K562 (cell line): ENCODE data around the gene SNX4. TPM values are rescaled to one million over a fixed set of nuclear protein-coding genes. Genes with fewer than 3 reads are reported as not detected.
A peak's percentile ranks its signal among the peaks of the same experiment; 100 is the strongest.

Experiments used
- ATAC-seq: fragments of 200-7000 bp; cut with Tn5 transposase; 3 replicates; pipeline ENCODE4 v1.9.1; 2020; ENCODE audit warnings: moderate library complexity
- BruUV-seq: library from RNA; stranded (reverse); fragments of 400-500 nt; replicated peaks from 2 replicates; lab custom pipeline; 2021; lab: Mats Ljungman, UMichigan
- CTCF ChIA-PET: fragments of 300-600 bp; formaldehyde crosslinking; extraction: SDS; loops from one replicate; lab custom pipeline; 2021; ENCODE audit warnings: low intra/inter-chr PET ratio; lab: Yijun Ruan, JAX
- POLR2A ChIA-PET: fragments of 300-600, 350-650 bp; sonication (Branson Sonifier 250); formaldehyde crosslinking; extraction: SDS; loops from one replicate; lab custom pipeline; 2021; ENCODE audit warnings: antibody characterized with exemption, inconsistent platforms; lab: Yijun Ruan, JAX
- DNase-seq, 4 experiments: peaks; one replicate each; pipeline versions ENCODE4 v3.0.0 to v3.0.0-alpha.2; 2011 to 2018; ENCODE audit warnings: low spot score in 3 of 4, mixed read lengths in 3 of 4; ENCODE audit errors: extremely low read depth in 1 of 4
- FAIRE-seq: peaks from 2 replicates; lab custom pipeline; 2011; peaks lifted over from hg19 to GRCh38; lab: Jason Lieb, UNC
- H2AFZ ChIP-seq: 2 replicates; pipeline ENCODE4 v1.6.0; 2011; ENCODE audit warnings: low read depth, low read length, control low read depth, inconsistent platforms
- H3K27ac ChIP-seq: fragments of 200-600 bp; 3 replicates; pipeline ENCODE4 v1.8.0; 2011; ENCODE audit warnings: low read depth, mild to moderate bottlenecking, control low read depth, inconsistent platforms, low read length, moderate library complexity, mixed read lengths; ENCODE audit errors: extremely low read depth
- H3K27me3 ChIP-seq, 2 experiments: fragments of 300-600 bp in 1 of 2; 2 replicates in 1 of 2; 3 replicates in 1 of 2; pipeline versions ENCODE4 v1.6.0 to v1.8.0; 2011; ENCODE audit warnings: inconsistent platforms in 2 of 2, low read length in 2 of 2, mild to moderate bottlenecking in 1 of 2, mixed read lengths in 1 of 2, moderate library complexity in 1 of 2; ENCODE audit not compliant: control insufficient read depth in 2 of 2, insufficient read depth in 2 of 2
- H3K36me3 ChIP-seq: fragments of 300-600 bp; 3 replicates; pipeline ENCODE4 v1.8.0; 2011; ENCODE audit warnings: mild to moderate bottlenecking, low read length, inconsistent platforms; ENCODE audit not compliant: control insufficient read depth, insufficient read depth
- H3K4me1 ChIP-seq, 2 experiments: fragments of 200-600 bp in 1 of 2; replicated peaks in 1 of 2; 2 replicates in 1 of 2; 3 replicates in 1 of 2; pipeline versions ENCODE4 v1.5.1 to v1.8.0; 2011; ENCODE audit warnings: inconsistent platforms in 2 of 2, low read length in 2 of 2, mild to moderate bottlenecking in 1 of 2, mixed read lengths in 1 of 2, moderate library complexity in 1 of 2; ENCODE audit not compliant: control insufficient read depth in 2 of 2, insufficient read depth in 2 of 2
- H3K4me2 ChIP-seq: 2 replicates; pipeline ENCODE4 v1.6.1; 2011; ENCODE audit warnings: low read length, control low read depth, inconsistent platforms, mixed read lengths; ENCODE audit not compliant: insufficient read depth
- H3K4me3 ChIP-seq: fragments of 200-600 bp; sonication (generic), shearing (Covaris generic); 2 replicates; pipeline ENCODE4 v1.5.1; 2016; ENCODE audit warnings: control low read depth, inconsistent platforms
- H3K79me2 ChIP-seq: fragments of 200-600 bp; 3 replicates; pipeline ENCODE4 v1.8.0; 2011; ENCODE audit warnings: low read length, inconsistent platforms; ENCODE audit not compliant: control insufficient read depth, insufficient read depth
- H3K9ac ChIP-seq, 2 experiments: 2 replicates each; pipeline versions ENCODE4 v1.6.0 to v1.6.1; 2011; ENCODE audit warnings: low read depth in 2 of 2, low read length in 2 of 2, control low read depth in 1 of 2, inconsistent platforms in 1 of 2, mild to moderate bottlenecking in 1 of 2, mixed read lengths in 1 of 2; ENCODE audit not compliant: insufficient read depth in 1 of 2
- H3K9me1 ChIP-seq: one replicate; pipeline ENCODE4 v1.6.0; 2011; ENCODE audit warnings: inconsistent platforms, mild to moderate bottlenecking, low read length, moderate library complexity; ENCODE audit not compliant: control insufficient read depth, insufficient read depth
- H3K9me3 ChIP-seq: replicated peaks from 2 replicates; pipeline ENCODE4 v1.5.1; 2011; ENCODE audit warnings: low read depth, low read length, inconsistent platforms; ENCODE audit not compliant: control insufficient read depth, insufficient read depth
- H4K20me1 ChIP-seq: replicated peaks from 2 replicates; pipeline ENCODE4 v1.6.1; 2011; ENCODE audit warnings: low read length, inconsistent platforms, mixed read lengths; ENCODE audit not compliant: control insufficient read depth, insufficient read depth
- ELF1 ChIP-seq: fragments of 200-800 bp; sonication (Bioruptor generic); IDR thresholded peaks from 2 replicates; pipeline ENCODE4 v1.6.1; 2016; ENCODE audit warnings: missing genetic modification characterization, missing compliant biosample characterization
- FOXM1 ChIP-seq, 2 experiments: fragments of 450-650 bp in 1 of 2; sonication (generic) in 1 of 2; formaldehyde crosslinking in 1 of 2; IDR thresholded peaks; 2 replicates each; pipeline versions ENCODE4 v1.6.1 to v1.9.0; 2017 to 2022; ENCODE audit warnings: low read depth in 2 of 2, mild to moderate bottlenecking in 2 of 2, missing genetic modification reagents in 1 of 2, moderate library complexity in 1 of 2
- KAT7 ChIP-seq: sonication (generic); formaldehyde crosslinking; IDR thresholded peaks from 2 replicates; pipeline ENCODE4 v1.8.0; 2022; ENCODE audit warnings: missing genetic modification reagents, mild to moderate bottlenecking, borderline replicate concordance
- POLR2AphosphoS5 ChIP-seq: IDR thresholded peaks from 2 replicates; pipeline ENCODE4 v1.6.1; 2011; ENCODE audit warnings: mild to moderate bottlenecking, low read depth, low read length, moderate library complexity; ENCODE audit not compliant: control insufficient read depth, insufficient read depth
- RBM15 ChIP-seq: fragments of 200-400 bp; formaldehyde crosslinking; IDR thresholded peaks from 2 replicates; pipeline ENCODE4 v1.6.1; 2018; ENCODE audit warnings: mild to moderate bottlenecking, low read length, moderate library complexity; ENCODE audit not compliant: insufficient read depth
- SMC3 ChIP-seq: conservative IDR thresholded peaks from 2 replicates; pipeline ENCODE4 v1.6.1; 2011; ENCODE audit warnings: low read depth, low read length, improper control_type of control experiment; ENCODE audit not compliant: insufficient read depth
- SP2 ChIP-seq: IDR thresholded peaks from 2 replicates; pipeline ENCODE4 v1.6.1; 2011; ENCODE audit warnings: mild to moderate bottlenecking, low read depth, low read length, moderate library complexity; ENCODE audit not compliant: poor library complexity, severe bottlenecking; ENCODE audit errors: extremely low read depth
- WGBS: fragments of 100-300 bp; shearing (Covaris generic); methylation state at CpG from one replicate; pipeline ENCODE4 v1.1.6; 2016; ENCODE audit warnings: low coverage, mixed read lengths; ENCODE audit not compliant: insufficient coverage; ENCODE audit errors: missing lambda C conversion rate; 5-methylcytosine and 5-hydroxymethylcytosine counted together
- in situ Hi-C: fragments of 300-500 bp; cut with MboI; formaldehyde crosslinking; loops from 4 replicates; pipeline ENCODE4 v1.15.0; 2018; ENCODE audit warnings: inconsistent platforms, mixed read lengths
- intact Hi-C: fragments of 100-400 bp; cut with micrococcal nuclease; formaldehyde crosslinking; loops from 2 replicates; pipeline ENCODE4 v1.14.2; 2022
- polyA plus RNA-seq, 8 experiments: library from polyadenylated mRNA; depleted of rRNA in 4 of 8; stranded (reverse) in 5 of 8; unstranded in 3 of 8; fragments of >200 nt; fragmentation: Nextera tagmentation in 2 of 8; fragmentation: Illumina TruSeq in 1 of 8; extraction: Ambion mirVana in 2 of 8; extraction: Trizol in 1 of 8; gene quantifications; 2 replicates each; pipeline versions ENCODE4 v1.2.1 to v1.2.3, GENCODE V29; 2011 to 2014; ENCODE audit warnings: inconsistent platforms in 1 of 8, missing spikeins in 1 of 8
- total RNA-seq, 7 experiments: library from RNA; depleted of rRNA in 6 of 7; stranded (reverse); fragments of >200 nt in 6 of 7; fragmentation: Illumina TruSeq in 2 of 7; extraction: Trizol in 2 of 7; gene quantifications; 2 replicates each; pipeline versions ENCODE4 v1.2.1 to v1.2.3, GENCODE V29; 2011 to 2021; ENCODE audit warnings: low replicate concordance in 1 of 7
- TF ChIP-seq, protein P1 (sequence below): fragments of 450-650 bp; IDR thresholded peaks from 2 replicates; pipeline ENCODE4 v1.6.1; 2016; ENCODE audit warnings: low read depth
- TF ChIP-seq, protein P2 (sequence below), 3 experiments: IDR thresholded peaks in 2 of 3; conservative IDR thresholded peaks in 1 of 3; 2 replicates each; pipeline ENCODE4 v1.5.1; 2011 to 2012; ENCODE audit warnings: low read length in 3 of 3, mild to moderate bottlenecking in 3 of 3, control low read depth in 2 of 3, improper control_type of control experiment in 1 of 3, inconsistent platforms in 1 of 3, low read depth in 1 of 3, mixed read lengths in 1 of 3, moderate library complexity in 1 of 3; ENCODE audit not compliant: insufficient read depth in 2 of 3

Gene SNX4
- total and polyA plus RNA-seq, 9 of the 15 experiments (the other 6 are each of a cell fraction or from before 2014, with no cell fraction given): 11.4 to 40.3 (median 30.0) TPM

DNA sequence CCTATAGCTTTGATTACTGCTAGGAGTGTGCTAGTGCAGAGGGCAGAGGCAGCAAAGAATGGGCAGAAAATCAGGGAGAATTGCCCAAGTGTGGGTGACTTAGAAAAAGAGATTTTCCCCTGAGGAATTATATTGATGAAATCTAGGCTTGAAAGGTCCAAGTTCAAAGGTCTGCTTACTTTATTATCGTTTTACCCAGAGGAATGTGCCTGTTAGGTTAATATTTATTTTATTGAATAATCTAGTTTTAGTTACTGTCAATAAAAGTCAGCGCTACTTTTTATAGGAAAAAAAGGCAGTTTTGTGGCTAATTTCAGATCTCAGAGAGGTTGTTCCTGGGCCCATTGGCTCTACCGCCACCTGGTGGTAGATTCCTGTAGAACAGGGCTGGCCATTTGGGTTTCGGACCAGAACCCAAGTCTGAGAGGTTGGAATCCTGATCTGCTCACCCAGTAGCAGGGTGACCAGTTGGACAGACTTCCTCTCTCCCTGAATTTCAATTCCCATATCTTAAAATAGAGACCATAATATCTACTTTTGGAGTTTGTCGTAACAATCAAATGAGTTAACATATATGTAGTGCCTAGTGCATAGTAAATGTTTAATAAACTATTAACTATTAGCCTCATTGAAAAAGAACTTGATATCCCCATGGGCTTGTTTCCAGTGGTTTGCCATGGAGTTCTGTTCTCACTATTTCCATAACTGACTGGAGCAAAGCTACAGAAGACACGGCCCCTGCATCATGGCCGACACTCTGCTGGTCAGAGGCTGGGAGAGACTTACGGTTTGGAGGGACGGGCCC, 82.2 kb downstream of the SNX4 start:
- WGBS: 36% methylated on average over 9 of the region's 9 CpGs
- H3K9me3 ChIP-seq: no peaks in the 10 kb centered on the region
- FAIRE-seq (peak; percentile 76), ATAC-seq (0 out of 3 replicates have a peak, but pooled peaks have one; percentile 11), DNase-seq (peak; percentile 42 to 71 (median 53))
- H3K36me3 ChIP-seq: no peaks in the 10 kb centered on the region
- peak overlapping the region; percentile 74 for H2AFZ ChIP-seq
- peaks cover 37 to 42% of the 10 kb centered on the region in 2 experiments; a peak in 4 of 5 replicates for H3K4me1 ChIP-seq
- POLR2A ChIA-PET: no interaction called here
- intact Hi-C loops: loop anchor here (5.0 to 10.0 kb wide), 4 partner anchors 53 to 443 kb away; no protein-coding TSS in a partner anchor
- H3K9me1 ChIP-seq: no peaks in the 10 kb centered on the region
- in situ Hi-C loops: no loop called here
- H3K27ac ChIP-seq: no peak overlapping the region
- no peaks in the 10 kb centered on the region for H4K20me1 ChIP-seq
- H3K4me3 ChIP-seq: no peak overlapping the region
- H3K9ac ChIP-seq: no peak overlapping the region
- H3K4me2 ChIP-seq: no peak overlapping the region
- BruUV-seq: no TSS peak
- CTCF ChIA-PET: interaction anchor here (0.8 kb wide), 1 partner anchor 287 kb away, joined by 3 read pairs; no protein-coding TSS in a partner anchor
- no peaks in the 10 kb centered on the region for H3K79me2 ChIP-seq
- no peaks in the 10 kb centered on the region for H3K27me3 ChIP-seq
- no peak for TF ChIP-seq FOXM1 (IDR thresholded peaks at IDR 0.05; ENCODE audit: low read depth)
- no peak for TF ChIP-seq FOXM1 (CRISPR knock-in tag; IDR thresholded peaks at IDR 0.05; ENCODE audit: low read depth)
- TF ChIP-seq RBM15: no peak
- TF ChIP-seq SMC3: peak; percentile 58
- no peak for TF ChIP-seq KAT7 (CRISPR knock-in tag)
- TF ChIP-seq SP2: no peak
- no peak for TF ChIP-seq POLR2AphosphoS5
- no peak for TF ChIP-seq ELF1 (tag)
- TF ChIP-seq, protein P1, sequence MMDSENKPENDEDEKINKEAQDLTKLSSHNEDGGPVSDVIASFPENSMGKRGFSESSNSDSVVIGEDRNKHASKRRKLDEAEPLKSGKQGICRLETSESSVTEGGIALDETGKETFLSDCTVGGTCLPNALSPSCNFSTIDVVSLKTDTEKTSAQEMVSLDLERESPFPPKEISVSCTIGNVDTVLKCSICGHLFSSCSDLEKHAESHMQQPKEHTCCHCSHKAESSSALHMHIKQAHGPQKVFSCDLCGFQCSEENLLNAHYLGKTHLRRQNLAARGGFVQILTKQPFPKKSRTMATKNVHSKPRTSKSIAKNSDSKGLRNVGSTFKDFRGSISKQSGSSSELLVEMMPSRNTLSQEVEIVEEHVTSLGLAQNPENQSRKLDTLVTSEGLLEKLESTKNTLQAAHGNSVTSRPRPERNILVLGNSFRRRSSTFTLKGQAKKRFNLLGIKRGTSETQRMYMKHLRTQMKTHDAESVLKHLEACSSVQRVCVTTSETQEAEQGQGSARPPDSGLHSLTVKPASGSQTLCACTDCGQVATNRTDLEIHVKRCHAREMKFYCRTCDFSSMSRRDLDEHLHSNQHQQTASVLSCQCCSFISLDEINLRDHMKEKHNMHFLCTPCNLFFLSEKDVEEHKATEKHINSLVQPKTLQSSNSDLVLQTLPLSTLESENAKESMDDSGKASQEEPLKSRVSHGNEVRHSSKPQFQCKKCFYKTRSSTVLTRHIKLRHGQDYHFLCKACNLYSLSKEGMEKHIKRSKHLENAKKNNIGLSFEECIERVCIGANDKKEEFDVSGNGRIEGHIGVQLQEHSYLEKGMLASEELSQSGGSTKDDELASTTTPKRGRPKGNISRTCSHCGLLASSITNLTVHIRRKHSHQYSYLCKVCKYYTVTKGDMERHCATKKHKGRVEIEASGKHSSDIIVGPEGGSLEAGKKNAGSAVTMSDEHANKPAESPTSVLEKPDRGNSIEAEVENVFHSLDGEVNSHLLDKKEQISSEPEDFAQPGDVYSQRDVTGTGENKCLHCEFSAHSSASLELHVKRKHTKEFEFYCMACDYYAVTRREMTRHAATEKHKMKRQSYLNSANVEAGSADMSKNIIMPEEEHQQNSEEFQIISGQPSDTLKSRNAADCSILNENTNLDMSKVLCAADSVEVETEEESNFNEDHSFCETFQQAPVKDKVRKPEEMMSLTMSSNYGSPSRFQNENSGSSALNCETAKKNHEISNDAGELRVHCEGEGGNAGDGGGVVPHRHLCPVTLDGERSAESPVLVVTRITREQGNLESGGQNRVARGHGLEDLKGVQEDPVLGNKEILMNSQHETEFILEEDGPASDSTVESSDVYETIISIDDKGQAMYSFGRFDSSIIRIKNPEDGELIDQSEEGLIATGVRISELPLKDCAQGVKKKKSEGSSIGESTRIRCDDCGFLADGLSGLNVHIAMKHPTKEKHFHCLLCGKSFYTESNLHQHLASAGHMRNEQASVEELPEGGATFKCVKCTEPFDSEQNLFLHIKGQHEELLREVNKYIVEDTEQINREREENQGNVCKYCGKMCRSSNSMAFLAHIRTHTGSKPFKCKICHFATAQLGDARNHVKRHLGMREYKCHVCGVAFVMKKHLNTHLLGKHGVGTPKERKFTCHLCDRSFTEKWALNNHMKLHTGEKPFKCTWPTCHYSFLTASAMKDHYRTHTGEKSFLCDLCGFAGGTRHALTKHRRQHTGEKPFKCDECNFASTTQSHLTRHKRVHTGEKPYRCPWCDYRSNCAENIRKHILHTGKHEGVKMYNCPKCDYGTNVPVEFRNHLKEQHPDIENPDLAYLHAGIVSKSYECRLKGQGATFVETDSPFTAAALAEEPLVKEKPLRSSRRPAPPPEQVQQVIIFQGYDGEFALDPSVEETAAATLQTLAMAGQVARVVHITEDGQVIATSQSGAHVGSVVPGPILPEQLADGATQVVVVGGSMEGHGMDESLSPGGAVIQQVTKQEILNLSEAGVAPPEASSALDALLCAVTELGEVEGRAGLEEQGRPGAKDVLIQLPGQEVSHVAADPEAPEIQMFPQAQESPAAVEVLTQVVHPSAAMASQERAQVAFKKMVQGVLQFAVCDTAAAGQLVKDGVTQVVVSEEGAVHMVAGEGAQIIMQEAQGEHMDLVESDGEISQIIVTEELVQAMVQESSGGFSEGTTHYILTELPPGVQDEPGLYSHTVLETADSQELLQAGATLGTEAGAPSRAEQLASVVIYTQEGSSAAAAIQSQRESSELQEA: no peak
- TF ChIP-seq, protein P2, sequence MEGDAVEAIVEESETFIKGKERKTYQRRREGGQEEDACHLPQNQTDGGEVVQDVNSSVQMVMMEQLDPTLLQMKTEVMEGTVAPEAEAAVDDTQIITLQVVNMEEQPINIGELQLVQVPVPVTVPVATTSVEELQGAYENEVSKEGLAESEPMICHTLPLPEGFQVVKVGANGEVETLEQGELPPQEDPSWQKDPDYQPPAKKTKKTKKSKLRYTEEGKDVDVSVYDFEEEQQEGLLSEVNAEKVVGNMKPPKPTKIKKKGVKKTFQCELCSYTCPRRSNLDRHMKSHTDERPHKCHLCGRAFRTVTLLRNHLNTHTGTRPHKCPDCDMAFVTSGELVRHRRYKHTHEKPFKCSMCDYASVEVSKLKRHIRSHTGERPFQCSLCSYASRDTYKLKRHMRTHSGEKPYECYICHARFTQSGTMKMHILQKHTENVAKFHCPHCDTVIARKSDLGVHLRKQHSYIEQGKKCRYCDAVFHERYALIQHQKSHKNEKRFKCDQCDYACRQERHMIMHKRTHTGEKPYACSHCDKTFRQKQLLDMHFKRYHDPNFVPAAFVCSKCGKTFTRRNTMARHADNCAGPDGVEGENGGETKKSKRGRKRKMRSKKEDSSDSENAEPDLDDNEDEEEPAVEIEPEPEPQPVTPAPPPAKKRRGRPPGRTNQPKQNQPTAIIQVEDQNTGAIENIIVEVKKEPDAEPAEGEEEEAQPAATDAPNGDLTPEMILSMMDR (IDR thresholded peaks at IDR 0.05 in 2 of 3, conservative IDR thresholded peaks at IDR 0.05 in 1 of 3; ENCODE audit: insufficient read depth in 2 of 3, low read depth in 1 of 3, low read length in 3 of 3): peak; percentile 73 to 86 (median 73)
